Chondrocyte (in vitro differentiated cells): Measurements from ENCODE around the gene ABHD6. TPM values are rescaled to one million over a fixed set of nuclear protein-coding genes. Genes with fewer than 3 reads are reported as not detected.

ENCODE experiments used
- DNase-seq: peaks from one replicate; pipeline ENCODE4 v3.0.0; 2021; ENCODE audit warnings: mixed read lengths, low spot score
- H3K27ac Mint-ChIP-seq: one replicate; pipeline ENCODE4 v1.8.0; 2021; ENCODE audit warnings: mild to moderate bottlenecking, moderate library complexity, mixed read lengths; ENCODE audit not compliant: unreplicated experiment
- H3K27me3 Mint-ChIP-seq: 2 replicates; pipeline ENCODE4 v1.8.0; 2021; ENCODE audit warnings: low read depth, mixed read lengths
- H3K36me3 Mint-ChIP-seq: 2 replicates; pipeline ENCODE4 v1.8.0; 2021; ENCODE audit warnings: low read depth, mixed read lengths
- H3K4me1 Mint-ChIP-seq: 2 replicates; pipeline ENCODE4 v1.8.0; 2021; ENCODE audit warnings: low read depth, mild to moderate bottlenecking, mixed read lengths
- H3K4me3 Mint-ChIP-seq: one replicate; pipeline ENCODE4 v1.8.0; 2021; ENCODE audit warnings: mild to moderate bottlenecking, moderate library complexity, mixed read lengths; ENCODE audit not compliant: unreplicated experiment
- H3K9me3 Mint-ChIP-seq: 2 replicates; pipeline ENCODE4 v1.8.0; 2021; ENCODE audit warnings: low read depth, mixed read lengths
- CTCF ChIP-seq: fragments of 200-600 bp; sonication (generic); IDR thresholded peaks from 2 replicates; pipeline ENCODE4 v1.5.0; 2021; ENCODE audit warnings: antibody characterized with exemption, mild to moderate bottlenecking, moderate library complexity
- total RNA-seq: library from RNA; stranded (reverse); gene quantifications from 3 replicates; pipeline ENCODE4 v1.2.1, GENCODE V29; 2021

ABHD6 gene
- total RNA-seq, 1 donor from 2014 or later = 7.4 TPM

- Mint-ChIP-seq H3K4me3 (no peak overlapping the region), H3K27ac (no peak overlapping the region), H3K36me3 (no peaks in the 10 kb centered on the region), H3K9me3 (no peaks in the 10 kb centered on the region), H3K27me3 (no peaks in the 10 kb centered on the region), H3K4me1 (no peaks in the 10 kb centered on the region)
- peak; percentile 8 for DNase-seq
- TF ChIP-seq CTCF = no peak
Observed at GRCh38 chr3:58190882-58191281, 46.7 kb upstream of the ABHD6 start.

- DNase-seq = peak; percentile 52
- no peak for TF ChIP-seq CTCF
- no peaks in the 10 kb centered on the region for H3K27me3 Mint-ChIP-seq
Observed at GRCh38 chr3:58191361-58191991, 46.1 kb upstream of the ABHD6 start.

GRCh38 chr3:58192069-58192468, 45.5 kb upstream of the ABHD6 start:
- DNase-seq = peak; percentile 18
- H3K36me3 Mint-ChIP-seq = no peaks in the 10 kb centered on the region
- H3K27ac Mint-ChIP-seq = no peak overlapping the region
- TF ChIP-seq CTCF = no peak
- no peaks in the 10 kb centered on the region for H3K27me3 Mint-ChIP-seq
- no peak overlapping the region for H3K4me3 Mint-ChIP-seq
- H3K9me3 Mint-ChIP-seq = no peaks in the 10 kb centered on the region
- no peaks in the 10 kb centered on the region for H3K4me1 Mint-ChIP-seq

More at GRCh38 chr3:58191361-58191991, 46.1 kb upstream of the ABHD6 start:
- Mint-ChIP-seq H3K36me3 (no peaks in the 10 kb centered on the region), H3K9me3 (no peaks in the 10 kb centered on the region), H3K4me3 (no peak overlapping the region), H3K4me1 (no peaks in the 10 kb centered on the region), H3K27ac (no peak overlapping the region)

- H3K4me1 Mint-ChIP-seq = peaks cover 10% of the 10 kb centered on the region
- no peaks in the 10 kb centered on the region for H3K36me3 Mint-ChIP-seq
- H3K4me3 Mint-ChIP-seq = no peak overlapping the region
- DNase-seq = no peak
- TF ChIP-seq CTCF = no peak
- H3K27ac Mint-ChIP-seq = no peak overlapping the region
- H3K9me3 Mint-ChIP-seq = no peaks in the 10 kb centered on the region
- H3K27me3 Mint-ChIP-seq = no peaks in the 10 kb centered on the region
Observed at GRCh38 chr3:58193682-58194407, 43.7 kb upstream of the ABHD6 start.

- H3K27ac Mint-ChIP-seq = no peak overlapping the region
- H3K4me3 Mint-ChIP-seq = no peak overlapping the region
- TF ChIP-seq CTCF = no peak
- no peaks in the 10 kb centered on the region for H3K9me3 Mint-ChIP-seq
- no peaks in the 10 kb centered on the region for H3K36me3 Mint-ChIP-seq
- peak; percentile 50 for DNase-seq
- H3K27me3 Mint-ChIP-seq = no peaks in the 10 kb centered on the region
- peaks cover 29% of the 10 kb centered on the region for H3K4me1 Mint-ChIP-seq
Observed at GRCh38 chr3:58197588-58197987, 40.0 kb upstream of the ABHD6 start.
